MCF 10A (cell line): ENCODE measurements around the gene KANK2. TPM values are rescaled to one million over a fixed set of nuclear protein-coding genes. Genes with fewer than 3 reads are reported as not detected.

ENCODE experiments used
- BruUV-seq: library from RNA; stranded (reverse); fragments of 400-500 nt; replicated peaks from 2 replicates; lab custom pipeline; 2021; lab: Mats Ljungman, UMichigan
- CTCF ChIA-PET: fragments of 300-600 bp; sonication (Branson Sonifier 250); formaldehyde crosslinking; extraction: SDS; loops from one replicate; lab custom pipeline; 2021; ENCODE audit warnings: antibody characterized with exemption, inconsistent platforms; lab: Yijun Ruan, JAX
- POLR2A ChIA-PET: fragments of 300-600, 350-650 bp; sonication (Branson Sonifier 250); formaldehyde crosslinking; extraction: SDS; loops from one replicate; lab custom pipeline; 2020; ENCODE audit warnings: antibody characterized with exemption, inconsistent platforms; lab: Yijun Ruan, JAX
- DNase-seq: peaks from one replicate; pipeline ENCODE4 v3.0.0-alpha.2; 2018; ENCODE audit not compliant: unreplicated experiment
- H3K27ac Mint-ChIP-seq: one replicate; pipeline ENCODE4 v1.8.0; 2022; ENCODE audit warnings: mild to moderate bottlenecking, low read depth, mixed read lengths; ENCODE audit not compliant: unreplicated experiment
- H3K27me3 Mint-ChIP-seq: one replicate; pipeline ENCODE4 v1.8.0; 2022; ENCODE audit warnings: mixed read lengths; ENCODE audit not compliant: insufficient read depth, unreplicated experiment
- H3K36me3 Mint-ChIP-seq: one replicate; pipeline ENCODE4 v1.8.0; 2022; ENCODE audit warnings: mild to moderate bottlenecking, moderate library complexity, mixed read lengths; ENCODE audit not compliant: insufficient read depth, unreplicated experiment
- H3K4me1 Mint-ChIP-seq: one replicate; pipeline ENCODE4 v1.8.0; 2022; ENCODE audit warnings: mixed read lengths; ENCODE audit not compliant: insufficient read depth, unreplicated experiment
- H3K4me3 Mint-ChIP-seq: one replicate; pipeline ENCODE4 v1.8.0; 2022; ENCODE audit warnings: mild to moderate bottlenecking, moderate library complexity, mixed read lengths; ENCODE audit not compliant: unreplicated experiment
- H3K9me3 Mint-ChIP-seq: one replicate; pipeline ENCODE4 v1.8.0; 2022; ENCODE audit warnings: mixed read lengths; ENCODE audit not compliant: unreplicated experiment
- intact Hi-C: fragments of 100-400 bp; cut with micrococcal nuclease; formaldehyde crosslinking; loops from 2 replicates; pipeline ENCODE4 v1.14.1; 2022
- total RNA-seq: library from RNA; stranded (reverse); gene quantifications from 2 replicates; pipeline ENCODE4 v1.2.3, GENCODE V29; 2022
- TF ChIP-seq, protein P1 (sequence below): fragments of 200-600 bp; IDR thresholded peaks from one replicate; pipeline ENCODE4 v1.8.0; 2022; ENCODE audit warnings: antibody characterized with exemption, mild to moderate bottlenecking; ENCODE audit not compliant: unreplicated experiment

Gene KANK2
- total RNA-seq, 1 experiment from 2014 or later: 29.2 TPM

DNA sequence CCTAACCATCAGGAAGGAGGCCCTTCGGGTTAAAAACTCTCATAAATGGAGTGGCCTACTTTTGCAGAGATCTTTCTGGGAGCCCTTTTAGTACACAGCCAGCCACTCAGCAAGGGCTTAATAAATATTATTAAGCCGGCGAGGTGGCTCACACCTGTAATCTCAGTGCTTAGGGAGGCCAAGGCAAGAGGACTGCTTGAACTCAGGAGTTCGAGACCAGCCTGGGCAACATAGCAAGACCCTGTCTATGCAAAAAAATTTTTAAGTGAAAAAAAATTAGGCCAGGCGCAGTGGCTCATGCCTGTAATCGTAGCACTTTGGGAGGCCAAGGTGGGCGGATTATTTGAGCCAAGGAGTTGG lies 810 bp upstream of the KANK2 start:
- Mint-ChIP-seq H3K9me3 (no peaks in the 10 kb centered on the region), H3K27me3 (no peaks in the 10 kb centered on the region), H3K27ac (no peak overlapping the region), H3K4me3 (peak overlapping the region; percentile 84), H3K4me1 (peaks cover 14% of the 10 kb centered on the region), H3K36me3 (no peaks in the 10 kb centered on the region)
- ChIA-PET POLR2A (interaction anchor here (0.6 to 1.5 kb wide), 7 partner anchors 8 to 148 kb away, joined by 3 to 15 read pairs (median 4); partner anchors contain the start of genes CCDC159 and TMEM205), CTCF (interaction anchor here (0.5 to 1.6 kb wide), 2 partner anchors 60 to 160 kb away, joined by 3 to 8 read pairs; no protein-coding TSS in a partner anchor)
- no TSS peak for BruUV-seq
- TF ChIP-seq, protein P1, sequence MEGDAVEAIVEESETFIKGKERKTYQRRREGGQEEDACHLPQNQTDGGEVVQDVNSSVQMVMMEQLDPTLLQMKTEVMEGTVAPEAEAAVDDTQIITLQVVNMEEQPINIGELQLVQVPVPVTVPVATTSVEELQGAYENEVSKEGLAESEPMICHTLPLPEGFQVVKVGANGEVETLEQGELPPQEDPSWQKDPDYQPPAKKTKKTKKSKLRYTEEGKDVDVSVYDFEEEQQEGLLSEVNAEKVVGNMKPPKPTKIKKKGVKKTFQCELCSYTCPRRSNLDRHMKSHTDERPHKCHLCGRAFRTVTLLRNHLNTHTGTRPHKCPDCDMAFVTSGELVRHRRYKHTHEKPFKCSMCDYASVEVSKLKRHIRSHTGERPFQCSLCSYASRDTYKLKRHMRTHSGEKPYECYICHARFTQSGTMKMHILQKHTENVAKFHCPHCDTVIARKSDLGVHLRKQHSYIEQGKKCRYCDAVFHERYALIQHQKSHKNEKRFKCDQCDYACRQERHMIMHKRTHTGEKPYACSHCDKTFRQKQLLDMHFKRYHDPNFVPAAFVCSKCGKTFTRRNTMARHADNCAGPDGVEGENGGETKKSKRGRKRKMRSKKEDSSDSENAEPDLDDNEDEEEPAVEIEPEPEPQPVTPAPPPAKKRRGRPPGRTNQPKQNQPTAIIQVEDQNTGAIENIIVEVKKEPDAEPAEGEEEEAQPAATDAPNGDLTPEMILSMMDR: no peak
- DNase-seq: no peak
- intact Hi-C loops: loop anchor here (5.0 kb wide), 1 partner anchor 261 kb away; no protein-coding TSS in a partner anchor

DNA sequence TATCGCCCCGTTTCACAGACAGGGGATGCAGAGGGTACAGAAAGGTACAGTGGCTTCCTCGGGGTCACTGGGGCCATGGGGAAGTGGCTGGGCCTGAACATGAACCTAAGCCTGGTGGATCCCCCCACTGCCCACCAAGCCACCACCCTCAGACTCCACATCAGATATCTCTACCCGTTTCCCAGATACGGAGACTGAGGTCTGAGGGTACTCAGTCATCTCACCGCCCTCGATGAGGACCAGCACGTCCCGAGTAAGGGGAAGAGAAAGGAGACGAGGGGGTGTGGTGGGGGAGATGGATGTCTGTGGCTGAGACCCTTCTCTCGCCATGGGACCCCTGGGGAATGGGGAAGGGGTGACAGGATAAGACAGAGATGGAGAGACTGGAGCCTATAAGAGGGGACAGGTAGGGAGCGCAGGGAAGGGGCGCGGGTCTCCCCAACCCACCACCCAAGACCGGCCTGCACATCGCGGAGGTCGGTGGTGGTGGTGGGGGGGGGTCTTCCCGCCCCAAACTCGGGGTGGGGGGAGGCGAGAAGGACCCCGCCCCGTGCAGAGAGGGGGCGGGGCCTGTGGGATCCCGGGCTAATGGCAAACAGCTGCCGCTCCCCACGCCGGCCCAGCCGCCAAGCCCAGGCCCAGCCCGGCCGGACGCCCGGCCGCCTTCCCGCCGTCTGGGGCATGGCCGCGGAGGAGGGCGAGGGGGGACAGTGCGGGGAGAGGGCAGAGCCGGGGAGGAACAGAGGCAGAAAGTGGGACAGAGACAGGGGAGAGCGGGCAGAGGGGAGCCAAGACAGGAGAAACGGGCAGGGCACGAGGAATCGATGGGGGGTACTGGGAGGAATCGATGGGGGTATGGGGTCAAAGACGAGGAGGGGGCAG lies 698 bp downstream of the KANK2 start:
- peak overlapping the region; percentile 49 for H3K27ac Mint-ChIP-seq
- CTCF ChIA-PET: no interaction called here
- TF ChIP-seq, protein P1: no peak
- H3K4me1 Mint-ChIP-seq: peaks cover 11% of the 10 kb centered on the region
- peak overlapping the region; percentile 84 for H3K4me3 Mint-ChIP-seq
- no peaks in the 10 kb centered on the region for H3K9me3 Mint-ChIP-seq
- DNase-seq: no peak
- no TSS peak for BruUV-seq
- POLR2A ChIA-PET: no interaction called here
- intact Hi-C loops: loop anchor here (5.0 kb wide), 1 partner anchor 259 kb away; no protein-coding TSS in a partner anchor
- peaks cover 13% of the 10 kb centered on the region for H3K36me3 Mint-ChIP-seq
- H3K27me3 Mint-ChIP-seq: no peaks in the 10 kb centered on the region

DNA sequence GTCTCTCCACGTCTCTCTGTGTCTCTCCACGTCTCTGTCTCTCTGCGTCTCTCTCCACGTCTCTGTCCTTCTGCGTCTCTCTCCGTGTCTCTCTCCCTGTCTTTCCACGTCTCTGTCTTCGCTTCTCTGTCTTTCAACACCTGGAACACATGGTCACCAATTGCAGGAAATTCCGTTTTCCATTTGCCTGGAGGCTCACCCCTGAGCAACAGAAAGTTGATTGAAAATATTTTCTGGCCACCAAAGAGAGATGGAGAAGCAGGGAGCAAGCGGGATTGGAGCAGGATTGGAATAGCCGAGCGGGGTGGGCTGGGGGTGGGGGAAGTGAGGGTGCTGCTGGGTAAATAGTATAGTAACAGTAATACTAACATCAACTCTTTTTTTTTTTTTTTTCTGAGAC lies 1.7 kb downstream of the KANK2 start:
- Mint-ChIP-seq H3K9me3 (no peaks in the 10 kb centered on the region), H3K27me3 (no peaks in the 10 kb centered on the region), H3K36me3 (peaks cover 19% of the 10 kb centered on the region), H3K27ac (no peak overlapping the region), H3K4me3 (peak overlapping the region; percentile 84), H3K4me1 (peaks cover 11% of the 10 kb centered on the region)
- ChIA-PET POLR2A (no interaction called here), CTCF (interaction anchor here (1.2 kb wide), 1 partner anchor 67 kb away, joined by 3 read pairs; no protein-coding TSS in a partner anchor)
- TF ChIP-seq, protein P1: no peak
- BruUV-seq: no TSS peak
- DNase-seq: no peak
- intact Hi-C loops: loop anchor here (5.0 kb wide), 1 partner anchor 258 kb away; no protein-coding TSS in a partner anchor
